NCI-H82 treated with DMSO at 0.1 percent for 48 hours (cell line): Measurements from ENCODE around the gene WWTR1.

ENCODE experiments used
- DNase-seq: peaks from one replicate; lab custom pipeline; 2025; ENCODE audit not compliant: unreplicated experiment; lab: John Stamatoyannopoulos, UW

Gene WWTR1

GRCh38 chr3:149474250-149474817 lies 183.5 kb downstream of the WWTR1 start, which contains the start of gene TM4SF4:
Gene TM4SF4, plus strand, starts transcription at chr3:149474697. Its CDS starts 181 bp downstream, at chr3:149474878.
- no peak for DNase-seq

- DNase-seq, result no peak
These were observed 184.2 kb downstream of the WWTR1 start for GRCh38 chr3:149473357-149474249.

- no peak for DNase-seq
These were observed 185.6 kb downstream of the WWTR1 start for GRCh38 chr3:149472030-149472797.

- DNase-seq, result no peak
These were observed 187.4 kb downstream of the WWTR1 start for GRCh38 chr3:149470381-149470780.

GRCh38 chr3:149468504-149469212 lies 189.2 kb downstream of the WWTR1 start:
- no peak for DNase-seq
